H1 (cell line): ENCODE results near the gene THAP9.

Source experiments
- EP300 ChIP-seq, 2 experiments: IDR thresholded peaks; 1 replicate in 1 of 2; 2 replicates in 1 of 2; pipeline ENCODE4 v1.6.1; 2011 to 2012; ENCODE audit warnings: low read depth in 2 of 2, low read length in 2 of 2, mild to moderate bottlenecking in 2 of 2, borderline replicate concordance in 1 of 2, inconsistent platforms in 1 of 2, moderate library complexity in 1 of 2
- POLR2A ChIP-seq, 2 experiments: IDR thresholded peaks; 1 replicate in 1 of 2; 2 replicates in 1 of 2; pipeline ENCODE4 v1.6.1; 2011; ENCODE audit warnings: low read depth in 2 of 2, low read length in 2 of 2, mild to moderate bottlenecking in 2 of 2; ENCODE audit errors: control extremely low read depth in 1 of 2
- POLR2AphosphoS5 ChIP-seq: IDR thresholded peaks from 2 replicates; pipeline ENCODE4 v1.6.1; 2011; ENCODE audit warnings: low read depth, low read length
- RBBP5 ChIP-seq: IDR thresholded peaks from 2 replicates; pipeline ENCODE4 v1.7.1; 2012; ENCODE audit warnings: low read depth, mild to moderate bottlenecking, inconsistent platforms, low read length, moderate library complexity, borderline replicate concordance
- SIN3A ChIP-seq, 2 experiments: IDR thresholded peaks in 1 of 2; conservative IDR thresholded peaks in 1 of 2; 2 replicates each; pipeline ENCODE4 v1.6.1; 2011 to 2012; ENCODE audit warnings: low read length in 2 of 2, improper control_type of control experiment in 1 of 2, low read depth in 1 of 2, mild to moderate bottlenecking in 1 of 2
- SRF ChIP-seq: IDR thresholded peaks from 2 replicates; pipeline ENCODE4 v1.6.1; 2011; ENCODE audit warnings: mild to moderate bottlenecking, low read depth, low read length, moderate library complexity
- TBP ChIP-seq: IDR thresholded peaks from 2 replicates; pipeline ENCODE4 v1.6.1; 2011; ENCODE audit warnings: low read depth, low read length, improper control_type of control experiment
- TF ChIP-seq, protein P1 (sequence below): IDR thresholded peaks from 2 replicates; pipeline ENCODE4 v1.6.1; 2012; ENCODE audit warnings: inconsistent platforms
- TF ChIP-seq, protein P2 (sequence below): IDR thresholded peaks from 2 replicates; pipeline ENCODE4 v1.6.1; 2011; ENCODE audit warnings: low read depth, mild to moderate bottlenecking, low read length; ENCODE audit not compliant: insufficient read depth

DNA sequence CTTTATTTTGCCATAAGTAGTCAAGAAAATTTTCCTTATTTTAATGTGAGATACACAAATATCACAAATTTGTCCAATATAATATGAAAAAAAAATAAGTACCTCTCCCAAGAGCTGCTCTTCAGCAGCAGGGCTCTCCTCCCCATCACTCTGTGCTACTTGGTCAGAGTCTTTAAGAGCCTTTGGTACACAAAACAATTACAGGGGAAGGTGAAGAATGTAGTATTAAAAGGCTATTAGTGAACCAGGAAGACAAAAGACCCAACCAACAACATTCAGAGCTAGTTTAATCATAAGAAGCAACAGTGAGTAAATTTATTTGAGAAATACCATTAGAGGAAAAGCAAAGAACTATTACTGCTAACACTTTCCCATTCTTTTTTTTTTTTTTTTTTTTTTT, 39.0 kb upstream of the THAP9 start:
- no peak for TF ChIP-seq RBBP5
- no peak for TF ChIP-seq SRF
- TF ChIP-seq TBP: no peak
- TF ChIP-seq, protein P1, sequence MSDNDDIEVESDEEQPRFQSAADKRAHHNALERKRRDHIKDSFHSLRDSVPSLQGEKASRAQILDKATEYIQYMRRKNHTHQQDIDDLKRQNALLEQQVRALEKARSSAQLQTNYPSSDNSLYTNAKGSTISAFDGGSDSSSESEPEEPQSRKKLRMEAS: no peak
- no peak for TF ChIP-seq EP300 (IDR thresholded peaks at IDR 0.05; ENCODE audit: borderline replicate concordance in 1 of 2, low read depth in 2 of 2, low read length in 2 of 2)
- TF ChIP-seq, protein P2, sequence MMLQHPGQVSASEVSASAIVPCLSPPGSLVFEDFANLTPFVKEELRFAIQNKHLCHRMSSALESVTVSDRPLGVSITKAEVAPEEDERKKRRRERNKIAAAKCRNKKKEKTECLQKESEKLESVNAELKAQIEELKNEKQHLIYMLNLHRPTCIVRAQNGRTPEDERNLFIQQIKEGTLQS: no peak
- no peak for TF ChIP-seq POLR2AphosphoS5
- TF ChIP-seq POLR2A (IDR thresholded peaks at IDR 0.05; ENCODE audit: control extremely low read depth in 1 of 2, low read depth in 2 of 2, low read length in 2 of 2): no peak
- no peak for TF ChIP-seq SIN3A (conservative IDR thresholded peaks at IDR 0.05 in 1 of 2, IDR thresholded peaks at IDR 0.05 in 1 of 2; ENCODE audit: low read depth in 1 of 2, low read length in 2 of 2)
